Suprapubic skin (tissue), 4 donors: ENCODE data around the gene TMTC2.

Source experiments
- CTCF ChIP-seq, 2 donors: fragments of 200-600 bp in 1 of 2; fragments of 450-650 bp in 1 of 2; sonication (generic) in 1 of 2; IDR thresholded peaks; one replicate each; pipeline ENCODE4 v1.5.1; 2016 to 2019; ENCODE audit warnings: antibody characterized with exemption in 2 of 2, mild to moderate bottlenecking in 1 of 2, moderate library complexity in 1 of 2
- EP300 ChIP-seq: sonication (generic); formaldehyde crosslinking; IDR thresholded peaks from one replicate; pipeline ENCODE4 v1.6.1; 2017; ENCODE audit warnings: antibody characterized with exemption
- POLR2AphosphoS5 ChIP-seq, 3 donors: sonication (generic); formaldehyde crosslinking; IDR thresholded peaks; one replicate each; pipeline ENCODE4 v1.6.1; 2017; ENCODE audit warnings: antibody characterized with exemption in 3 of 3

GRCh38 chr12:82818271-82819035, 131.7 kb downstream of the TMTC2 start:
- TF ChIP-seq POLR2AphosphoS5 (IDR thresholded peaks at IDR 0.05) (no peak), CTCF (IDR thresholded peaks at IDR 0.05) (no peak), EP300 (no peak)
